Esophagus squamous epithelium (tissue), 5 donors: Measurements from ENCODE around the gene DYRK1A. TPM values are rescaled to one million over a fixed set of nuclear protein-coding genes. Genes with fewer than 3 reads are reported as not detected.
"Not testable (repeated sequence)": the region's sequence is repeated elsewhere in the genome, so short reads cannot be mapped to it uniquely, and the experiment has no call there.

Source experiments
- DNase-seq: peaks from one replicate; lab custom pipeline; 2025; lab: John Stamatoyannopoulos, UW
- H3K27ac ChIP-seq, 4 donors: fragments of 200-600 bp; sonication (generic); one replicate each; pipeline ENCODE4 v1.5.1; 2016 to 2019; ENCODE audit warnings: mild to moderate bottlenecking in 1 of 4
- H3K27me3 ChIP-seq, 4 donors: fragments of 200-600 bp; sonication (generic); 1 replicate in 3 of 4; 2 replicates in 1 of 4; pipeline versions ENCODE4 v1.5.1 to v1.6.0; 2017 to 2021; ENCODE audit warnings: antibody characterized with exemption in 1 of 4
- H3K36me3 ChIP-seq, 3 donors: fragments of 200-600 bp; sonication (generic); one replicate each; pipeline ENCODE4 v1.5.1; 2016 to 2019
- H3K4me1 ChIP-seq, 3 donors: fragments of 200-600 bp; sonication (generic); one replicate each; pipeline ENCODE4 v1.5.1; 2017 to 2019
- H3K4me3 ChIP-seq, 4 donors: fragments of 200-600 bp; sonication (generic); 1 replicate in 3 of 4; 2 replicates in 1 of 4; pipeline ENCODE4 v1.5.1; 2016 to 2019; ENCODE audit warnings: mild to moderate bottlenecking in 2 of 4, moderate library complexity in 1 of 4
- H3K9me3 ChIP-seq, 3 donors: fragments of 200-600 bp; sonication (generic); one replicate each; pipeline ENCODE4 v1.5.1; 2016 to 2019
- CTCF ChIP-seq, 6 experiments: fragments of 450-650 bp in 4 of 6; fragments of 200-600 bp in 2 of 6; sonication (generic) in 2 of 6; IDR thresholded peaks; one replicate each; pipeline ENCODE4 v1.5.1; 2016 to 2019; ENCODE audit warnings: antibody characterized with exemption in 6 of 6, mild to moderate bottlenecking in 4 of 6, moderate library complexity in 4 of 6
- POLR2A ChIP-seq, 4 donors: fragments of 450-650 bp; IDR thresholded peaks; one replicate each; pipeline ENCODE4 v1.6.1; 2017; ENCODE audit warnings: antibody characterized with exemption in 4 of 4, mild to moderate bottlenecking in 4 of 4, moderate library complexity in 3 of 4
- WGBS, 2 donors: methylation state at CpG; one replicate each; pipeline ENCODE4 v1.1.5; 2018; 5-methylcytosine and 5-hydroxymethylcytosine counted together
- intact Hi-C: fragments of 100-400 bp; cut with DNase I; formaldehyde crosslinking; loops from one replicate; pipeline ENCODE4 v1.15.0; 2022
- total RNA-seq, 4 donors: library from RNA; depleted of rRNA; stranded (reverse); fragments of >200 nt; gene quantifications; one replicate each; pipeline ENCODE4 v1.1.0, GENCODE V29; 2016
- donor health status: DM: yes; HTN: yes; CAD: no.

DYRK1A gene
- total RNA-seq, 4 donors from 2014 or later, result 37.8 to 61.0 (median 45.4) TPM

GRCh38 chr21:37535130-37535529, 168.6 kb downstream of the DYRK1A start:
- Histone ChIP-seq H3K4me1 (peaks cover 8 to 27% (median 9%) of the 10 kb centered on the region in 3 donors), H3K36me3 (no peaks in the 10 kb centered on the region), H3K4me3 (no peak overlapping the region), H3K9me3 (peaks cover 0 to 25% (median 15%) of the 10 kb centered on the region in 3 donors), H3K27ac (no peak overlapping the region), H3K27me3 (peaks cover 0 to 32% (median 0%) of the 10 kb centered on the region in 4 donors)
- no peak for TF ChIP-seq POLR2A (IDR thresholded peaks at IDR 0.05)
- no peak for TF ChIP-seq CTCF (IDR thresholded peaks at IDR 0.05)
- intact Hi-C loops, result no loop called here
- no peak for DNase-seq
- 92 to 96% methylated on average over 3 of the region's 3 CpGs for WGBS, 2 donors

GRCh38 chr21:37535672-37536071, 169.1 kb downstream of the DYRK1A start:
- Histone ChIP-seq H3K4me1 (peaks cover 8 to 26% (median 9%) of the 10 kb centered on the region in 3 donors), H3K36me3 (no peaks in the 10 kb centered on the region), H3K27ac (no peak overlapping the region), H3K27me3 (peaks cover 0 to 27% (median 0%) of the 10 kb centered on the region in 4 donors), H3K4me3 (no peak overlapping the region), H3K9me3 (peaks cover 0 to 25% (median 15%) of the 10 kb centered on the region in 3 donors)
- no peak for DNase-seq
- WGBS, 2 donors, result 82 to 87% methylated on average over 1 to 6 of the region's 7 CpGs
- TF ChIP-seq POLR2A (IDR thresholded peaks at IDR 0.05) (no peak), CTCF (IDR thresholded peaks at IDR 0.05) (no peak)
- intact Hi-C loops, result no loop called here

GRCh38 chr21:37536616-37537278, 170.2 kb downstream of the DYRK1A start:
- DNase-seq, result no peak
- Histone ChIP-seq H3K27ac (no peak overlapping the region), H3K4me1 (peaks cover 0 to 16% (median under 1%) of the 10 kb centered on the region in 3 donors), H3K27me3 (peaks cover 0 to 21% (median 0%) of the 10 kb centered on the region in 4 donors), H3K4me3 (no peak overlapping the region), H3K36me3 (no peaks in the 10 kb centered on the region), H3K9me3 (peaks cover 0 to 25% (median 15%) of the 10 kb centered on the region in 3 donors)
- WGBS, 2 donors, result 50 to 52% methylated on average over 8 of the region's 8 CpGs
- no peak for TF ChIP-seq POLR2A (IDR thresholded peaks at IDR 0.05)
- no peak for TF ChIP-seq CTCF (IDR thresholded peaks at IDR 0.05)
- intact Hi-C loops, result no loop called here

GRCh38 chr21:37537391-37537996, 170.9 kb downstream of the DYRK1A start:
- no peak for DNase-seq
- no peak overlapping the region for H3K4me3 ChIP-seq
- 75 to 89% methylated on average over 4 of the region's 4 CpGs for WGBS, 2 donors
- TF ChIP-seq CTCF (IDR thresholded peaks at IDR 0.05), result no peak
- TF ChIP-seq POLR2A (IDR thresholded peaks at IDR 0.05), result no peak
- H3K27ac ChIP-seq, result no peak overlapping the region
- peaks cover 0 to 12% (median 0%) of the 10 kb centered on the region in 3 donors for H3K4me1 ChIP-seq
- intact Hi-C loops, result no loop called here
- peaks cover 0 to 20% (median 0%) of the 10 kb centered on the region in 4 donors for H3K27me3 ChIP-seq
- H3K9me3 ChIP-seq, result peaks cover 0 to 29% (median 15%) of the 10 kb centered on the region in 3 donors
- no peaks in the 10 kb centered on the region for H3K36me3 ChIP-seq

DNA sequence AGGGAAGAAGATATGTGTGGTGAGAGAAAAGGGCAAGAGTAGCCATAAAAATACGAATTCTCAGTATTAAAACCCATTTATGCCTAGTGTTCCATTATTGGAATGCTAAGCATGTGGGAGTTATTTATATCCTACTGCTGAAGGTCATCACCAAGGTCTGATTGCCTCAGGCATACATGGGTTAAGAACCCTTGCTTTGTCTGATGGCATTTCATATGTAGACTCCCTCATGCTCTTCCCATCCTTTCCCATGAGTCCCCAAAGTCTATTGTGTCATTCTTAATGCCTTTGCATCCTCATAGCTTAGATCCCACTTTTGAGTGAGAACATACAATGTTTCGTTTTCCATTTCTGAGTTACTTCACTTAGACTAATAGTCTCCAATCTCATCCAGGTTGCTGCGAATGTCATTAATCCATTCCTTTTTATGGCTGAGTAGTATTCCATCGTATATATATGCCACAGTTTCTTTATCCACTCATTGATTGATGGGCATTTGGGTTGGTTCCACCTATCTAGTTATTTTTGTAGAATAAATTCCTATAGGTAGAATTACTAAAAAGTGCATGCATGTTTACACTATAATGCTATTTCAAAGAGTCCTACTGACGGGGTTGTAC, 172.5 kb downstream of the DYRK1A start:
- no peak for TF ChIP-seq POLR2A (IDR thresholded peaks at IDR 0.05)
- no peak for TF ChIP-seq CTCF (IDR thresholded peaks at IDR 0.05)
- Histone ChIP-seq H3K4me3 (no peak overlapping the region), H3K4me1 (no peaks in the 10 kb centered on the region), H3K27ac (no peak overlapping the region), H3K9me3 (peaks cover 0 to 29% (median 15%) of the 10 kb centered on the region in 3 donors), H3K36me3 (no peaks in the 10 kb centered on the region), H3K27me3 (peaks cover 0 to 14% (median 0%) of the 10 kb centered on the region in 4 donors)
- DNase-seq, result no peak
- intact Hi-C loops, result no loop called here
- 79 to 82% methylated on average over 5 of the region's 5 CpGs for WGBS, 2 donors

GRCh38 chr21:37541128-37541527, 174.6 kb downstream of the DYRK1A start:
- WGBS, 2 donors, result 88 to 95% methylated on average over 2 of the region's 2 CpGs
- H3K27ac ChIP-seq, H3K36me3 ChIP-seq, H3K4me1 ChIP-seq, H3K4me3 ChIP-seq, DNase-seq, H3K27me3 ChIP-seq, intact Hi-C loops: not testable (repeated sequence)
- H3K9me3 ChIP-seq, result peaks cover 0 to 17% (median 8%) of the 10 kb centered on the region in 3 donors
